ENCODE data around the gene ITIH3. TPM values are rescaled to one million over a fixed set of nuclear protein-coding genes. Genes with fewer than 3 reads are reported as not detected.

The ITIH3 gene
- total and polyA plus RNA-seq, 2 experiments from 2014 or later, result 0.06 to 0.88 TPM

- no peaks in the 10 kb centered on the region for H3K9me3 ChIP-seq (ENCODE audit: low read depth)
- DNase-seq (ENCODE audit: low read depth in 1 of 2, low spot score in 1 of 2), result peak in 1 of 2 donors; percentile 74
- no peaks in the 10 kb centered on the region for H3K36me3 ChIP-seq
Measured at GRCh38 chr3:52831500-52832301, 37.1 kb downstream of the ITIH3 start.

GRCh38 chr3:52833202-52833601 is 38.6 kb downstream of the ITIH3 start:
- H3K4me3 ChIP-seq, result no peak overlapping the region
- no peak for DNase-seq (ENCODE audit: low read depth in 1 of 2, low spot score in 1 of 2)
- no peaks in the 10 kb centered on the region for H3K27me3 ChIP-seq
- H3K9me3 ChIP-seq (ENCODE audit: low read depth), result no peaks in the 10 kb centered on the region
- H3K36me3 ChIP-seq, result no peaks in the 10 kb centered on the region
- TF ChIP-seq CTCF (IDR thresholded peaks at IDR 0.05; ENCODE audit: low read depth, low read length), result no peak
- no peak overlapping the region for H3K27ac ChIP-seq
- no peaks in the 10 kb centered on the region for H3K4me1 ChIP-seq (ENCODE audit: low read depth)

More at GRCh38 chr3:52831500-52832301, 37.1 kb downstream of the ITIH3 start:
- no peak for TF ChIP-seq CTCF (IDR thresholded peaks at IDR 0.05; ENCODE audit: low read depth, low read length)
- H3K27me3 ChIP-seq, result no peaks in the 10 kb centered on the region
- H3K4me3 ChIP-seq, result no peak overlapping the region
- H3K4me1 ChIP-seq (ENCODE audit: low read depth), result no peaks in the 10 kb centered on the region
- no peak overlapping the region for H3K27ac ChIP-seq

- H3K36me3 ChIP-seq, result no peaks in the 10 kb centered on the region
- H3K27ac ChIP-seq, result no peak within 1 kb of the TSS
- no peaks in the 10 kb centered on the region for H3K27me3 ChIP-seq
- H3K4me3 ChIP-seq, result no peak within 1 kb of the TSS
- no peak for TF ChIP-seq CTCF (IDR thresholded peaks at IDR 0.05; ENCODE audit: low read depth, low read length)
- DNase-seq (ENCODE audit: low read depth in 1 of 2, low spot score in 1 of 2), result peak; percentile 29 to 38
- H3K4me1 ChIP-seq (ENCODE audit: low read depth), result no peaks in the 10 kb centered on the region
- no peaks in the 10 kb centered on the region for H3K9me3 ChIP-seq (ENCODE audit: low read depth)
Measured at GRCh38 chr3:52834871-52835501, 40.4 kb downstream of the ITIH3 start, which contains the start of gene MUSTN1. Gene MUSTN1 (minus strand): TSS chr3:52835019. CDS start chr3:52834948, 71 bp downstream.

GRCh38 chr3:52835766-52836470 is 41.3 kb downstream of the ITIH3 start:
- no peak for TF ChIP-seq CTCF (IDR thresholded peaks at IDR 0.05; ENCODE audit: low read depth, low read length)
- H3K4me1 ChIP-seq (ENCODE audit: low read depth), result no peaks in the 10 kb centered on the region
- H3K4me3 ChIP-seq, result no peak overlapping the region
- H3K36me3 ChIP-seq, result no peaks in the 10 kb centered on the region
- no peaks in the 10 kb centered on the region for H3K9me3 ChIP-seq (ENCODE audit: low read depth)
- H3K27ac ChIP-seq, result no peak overlapping the region
- H3K27me3 ChIP-seq, result no peaks in the 10 kb centered on the region
- no peak for DNase-seq (ENCODE audit: low read depth in 1 of 2, low spot score in 1 of 2)

GRCh38 chr3:52836471-52836845 is 41.9 kb downstream of the ITIH3 start:
- no peak for TF ChIP-seq CTCF (IDR thresholded peaks at IDR 0.05; ENCODE audit: low read depth, low read length)
- Histone ChIP-seq H3K27ac (no peak overlapping the region), H3K4me1 (ENCODE audit: low read depth) (no peaks in the 10 kb centered on the region), H3K4me3 (no peak overlapping the region), H3K27me3 (no peaks in the 10 kb centered on the region), H3K36me3 (no peaks in the 10 kb centered on the region), H3K9me3 (ENCODE audit: low read depth) (no peaks in the 10 kb centered on the region)
- DNase-seq (ENCODE audit: low read depth in 1 of 2, low spot score in 1 of 2), result no peak
